IPS DF 19.7 (cell line): ENCODE data around the gene ZNF358.

Experiments
- DNase-seq: peaks from one replicate; pipeline ENCODE4 v3.0.0-alpha.2; 2013; ENCODE audit warnings: low read depth, low spot score

ZNF358 gene

GRCh38 chr19:7520131-7521051 is 4.5 kb downstream of the ZNF358 start:
- DNase-seq, result no peak

- no peak for DNase-seq
These were observed 5.7 kb downstream of the ZNF358 start for GRCh38 chr19:7521551-7522071.

- no peak for DNase-seq
These were observed 6.4 kb downstream of the ZNF358 start, which contains the start of gene MCOLN1 for GRCh38 chr19:7522072-7522922. Gene MCOLN1 (plus strand): TSS chr19:7522624. CDS start chr19:7522751, 127 bp downstream.

GRCh38 chr19:7522923-7523667 is 7.2 kb downstream of the ZNF358 start:
- DNase-seq, result no peak

DNA sequence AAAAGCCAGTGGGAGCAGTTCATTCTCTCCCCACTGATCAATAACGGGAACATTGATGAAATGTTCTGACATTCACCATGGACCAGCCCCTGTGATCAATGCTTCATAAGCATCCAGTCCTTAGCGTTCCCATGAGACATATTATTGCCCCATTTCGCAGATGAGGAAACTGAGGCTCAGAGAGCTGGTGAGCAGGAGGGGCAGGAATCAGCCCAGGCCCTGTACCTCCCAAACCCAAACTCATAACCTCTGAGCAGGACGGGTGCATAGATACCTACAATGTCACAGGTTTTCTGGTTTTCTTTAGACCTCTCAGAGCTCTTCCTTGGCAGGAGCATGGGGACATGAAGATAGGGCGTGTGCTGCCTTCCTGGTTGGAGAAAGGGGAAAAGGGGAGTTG is 8.6 kb downstream of the ZNF358 start:
- no peak for DNase-seq

DNA sequence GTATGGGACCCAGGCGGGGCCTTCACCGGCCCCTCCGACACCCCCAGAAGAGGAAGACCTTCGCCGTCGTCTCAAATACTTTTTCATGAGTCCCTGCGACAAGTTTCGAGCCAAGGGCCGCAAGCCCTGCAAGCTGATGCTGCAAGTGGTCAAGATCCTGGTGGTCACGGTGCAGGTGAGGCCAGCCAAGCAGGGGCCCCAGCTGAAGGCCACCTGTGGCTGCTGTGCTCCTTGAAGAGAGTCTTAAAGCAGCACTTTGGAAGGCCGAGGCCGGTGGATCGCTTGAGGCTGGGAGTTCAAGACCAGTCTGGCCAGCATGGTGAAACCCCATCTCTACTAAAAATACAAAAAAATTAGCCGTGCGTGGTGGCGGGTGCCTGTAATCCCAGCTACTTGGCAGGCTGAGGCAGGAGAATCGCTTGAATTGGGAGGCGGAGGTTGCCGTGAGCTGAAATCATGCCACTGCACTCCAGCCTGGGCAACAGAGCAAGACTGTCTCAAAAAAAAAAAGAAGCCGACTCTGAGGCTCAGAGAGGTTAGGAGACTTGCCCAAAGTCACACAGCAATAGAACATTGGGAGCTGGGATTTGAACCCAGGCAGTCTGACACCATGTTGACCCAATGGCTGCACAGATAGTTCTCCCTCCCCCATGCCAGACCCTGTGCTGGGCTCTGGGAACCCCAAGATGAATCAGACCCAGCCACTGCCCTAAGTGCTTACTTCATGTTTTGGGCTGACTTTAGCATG is 9.3 kb downstream of the ZNF358 start:
- DNase-seq, result no peak

GRCh38 chr19:7526059-7526929 is 10.4 kb downstream of the ZNF358 start:
- DNase-seq, result no peak

- DNase-seq, result no peak
These were observed 11.8 kb downstream of the ZNF358 start for GRCh38 chr19:7527516-7528191.

- no peak for DNase-seq
These were observed 12.3 kb downstream of the ZNF358 start for GRCh38 chr19:7528192-7528519.

DNA sequence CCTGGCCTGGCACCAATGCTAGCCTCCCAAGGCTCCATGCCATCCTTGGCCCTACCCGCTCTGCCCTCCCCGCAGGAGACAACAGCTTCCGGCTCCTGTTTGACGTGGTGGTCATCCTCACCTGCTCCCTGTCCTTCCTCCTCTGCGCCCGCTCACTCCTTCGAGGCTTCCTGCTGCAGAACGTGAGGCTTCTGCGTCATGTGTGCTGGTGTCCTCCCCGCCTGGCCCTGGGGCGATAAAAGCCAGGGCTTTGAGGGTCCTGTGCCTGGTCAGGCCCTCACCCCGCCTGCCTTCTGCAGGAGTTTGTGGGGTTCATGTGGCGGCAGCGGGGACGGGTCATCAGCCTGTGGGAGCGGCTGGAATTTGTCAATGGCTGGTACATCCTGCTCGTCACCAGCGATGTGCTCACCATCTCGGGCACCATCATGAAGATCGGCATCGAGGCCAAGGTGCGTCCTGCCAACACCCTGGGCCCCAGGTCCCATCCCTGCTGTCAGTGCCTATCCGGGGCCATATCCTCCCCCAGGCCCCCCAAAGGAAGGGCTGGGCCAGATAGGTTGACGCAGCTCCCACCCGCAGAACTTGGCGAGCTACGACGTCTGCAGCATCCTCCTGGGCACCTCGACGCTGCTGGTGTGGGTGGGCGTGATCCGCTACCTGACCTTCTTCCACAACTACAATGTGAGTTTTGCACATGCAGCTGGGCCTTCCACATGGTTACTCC is 12.8 kb downstream of the ZNF358 start:
- no peak for DNase-seq

DNA sequence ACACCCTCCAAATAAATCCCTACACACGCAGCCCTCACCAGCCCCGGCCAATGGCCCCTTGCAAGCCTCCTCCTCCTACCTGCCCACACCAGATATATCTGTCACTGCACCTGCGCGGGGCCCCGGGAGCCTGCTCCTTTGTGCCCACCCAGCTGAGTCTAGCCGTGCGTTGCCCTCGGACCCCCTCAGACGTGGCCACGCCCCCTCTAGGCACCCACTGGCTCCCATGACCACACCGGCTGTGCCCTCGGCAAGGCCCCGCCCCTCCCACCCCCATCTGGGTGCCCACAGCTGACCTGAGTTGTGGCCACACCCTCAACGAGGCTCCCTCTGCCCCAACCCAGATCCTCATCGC is 13.3 kb downstream of the ZNF358 start:
- DNase-seq, result no peak

- DNase-seq, result no peak
These were observed 13.9 kb downstream of the ZNF358 start for GRCh38 chr19:7529610-7530490.

- DNase-seq, result no peak
These were observed 17.5 kb downstream of the ZNF358 start for GRCh38 chr19:7533281-7533885.

- no peak for DNase-seq
These were observed 18.1 kb downstream of the ZNF358 start for GRCh38 chr19:7533925-7534480.

DNA sequence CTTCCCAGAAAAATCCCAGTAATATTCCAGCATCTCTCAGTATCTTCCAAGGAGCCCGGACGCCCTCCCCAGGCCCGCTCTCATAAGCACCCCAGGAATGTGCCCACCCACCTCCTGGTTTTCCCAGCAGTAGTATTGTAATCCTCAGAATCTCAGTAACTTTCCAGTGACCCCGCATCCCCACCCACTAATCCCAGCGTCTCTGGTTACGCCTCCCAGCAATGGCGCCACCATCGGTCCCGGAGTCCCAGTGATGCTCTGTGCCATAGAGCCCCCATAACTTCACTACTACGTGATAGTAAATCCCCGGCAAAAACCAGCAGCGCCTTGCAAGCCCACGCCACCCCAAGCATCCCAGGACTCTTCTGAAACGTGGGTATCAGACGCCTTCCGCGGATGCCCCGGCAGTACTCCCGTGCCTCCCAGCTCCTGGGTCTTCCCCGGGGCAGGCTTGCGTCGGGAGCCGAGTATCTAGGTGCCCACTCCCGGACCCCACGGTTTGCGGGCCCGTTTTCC is 18.7 kb downstream of the ZNF358 start:
- no peak for DNase-seq

DNA sequence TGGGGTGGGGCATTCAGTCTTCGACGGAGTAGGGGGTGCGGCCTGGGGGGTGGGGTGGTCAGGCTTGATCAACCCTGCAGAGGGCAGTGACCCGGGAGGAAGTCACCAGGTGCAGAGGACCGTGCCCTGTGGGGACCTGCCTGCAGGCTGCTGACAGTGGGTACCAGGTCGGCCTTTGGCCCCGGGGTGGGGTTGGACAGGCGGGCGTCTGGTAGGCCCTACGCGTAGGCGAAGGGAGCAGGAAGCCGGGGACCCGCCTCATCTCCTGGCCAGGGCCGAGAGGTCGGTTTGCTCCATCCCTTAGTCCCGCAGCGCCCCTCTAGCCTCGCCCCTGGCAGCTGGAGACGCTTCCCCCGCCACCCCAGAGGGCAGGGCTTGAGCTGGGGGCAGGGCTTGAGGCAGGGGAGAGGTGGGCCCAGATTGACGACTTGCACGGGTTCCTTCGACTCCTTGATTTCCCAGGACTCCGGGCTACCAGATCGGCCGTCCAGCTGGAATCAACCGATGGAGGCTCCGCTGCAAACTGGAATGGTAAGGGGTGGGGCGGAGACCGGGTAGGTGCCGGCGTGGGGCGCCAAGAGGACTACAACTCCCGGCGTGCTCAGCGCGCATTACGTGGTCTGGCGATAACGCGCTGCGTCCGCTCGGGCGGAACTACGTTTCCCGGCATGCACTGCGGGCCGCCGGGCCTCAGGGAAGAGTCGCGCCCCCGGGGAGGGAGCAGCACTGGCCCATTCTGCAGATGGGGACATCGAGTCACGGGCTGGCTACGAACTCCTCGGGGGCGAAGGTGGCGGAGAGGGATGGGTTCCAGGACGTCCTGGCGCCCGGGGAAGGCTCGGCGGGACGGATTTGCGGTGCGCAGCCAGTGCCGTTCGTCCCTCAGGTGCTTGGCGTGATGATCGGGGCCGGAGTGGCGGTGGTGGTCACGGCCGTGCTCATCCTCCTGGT is 19.4 kb downstream of the ZNF358 start, which contains the start of gene PNPLA6:
PNPLA6 (plus strand) TSS at position 671 of the 951 bp plus-strand sequence; CDS start at position 743, 72 bp downstream.
- DNase-seq, result no peak
